NCI-H774 (cell line): ENCODE results near the gene TIMM22.
"Not testable (repeated sequence)": the region's sequence is repeated elsewhere in the genome, so short reads cannot be mapped to it uniquely, and the experiment has no call there.

ENCODE experiments used
- DNase-seq: peaks from one replicate; lab custom pipeline; 2025; lab: John Stamatoyannopoulos, UW

TIMM22 gene

DNA sequence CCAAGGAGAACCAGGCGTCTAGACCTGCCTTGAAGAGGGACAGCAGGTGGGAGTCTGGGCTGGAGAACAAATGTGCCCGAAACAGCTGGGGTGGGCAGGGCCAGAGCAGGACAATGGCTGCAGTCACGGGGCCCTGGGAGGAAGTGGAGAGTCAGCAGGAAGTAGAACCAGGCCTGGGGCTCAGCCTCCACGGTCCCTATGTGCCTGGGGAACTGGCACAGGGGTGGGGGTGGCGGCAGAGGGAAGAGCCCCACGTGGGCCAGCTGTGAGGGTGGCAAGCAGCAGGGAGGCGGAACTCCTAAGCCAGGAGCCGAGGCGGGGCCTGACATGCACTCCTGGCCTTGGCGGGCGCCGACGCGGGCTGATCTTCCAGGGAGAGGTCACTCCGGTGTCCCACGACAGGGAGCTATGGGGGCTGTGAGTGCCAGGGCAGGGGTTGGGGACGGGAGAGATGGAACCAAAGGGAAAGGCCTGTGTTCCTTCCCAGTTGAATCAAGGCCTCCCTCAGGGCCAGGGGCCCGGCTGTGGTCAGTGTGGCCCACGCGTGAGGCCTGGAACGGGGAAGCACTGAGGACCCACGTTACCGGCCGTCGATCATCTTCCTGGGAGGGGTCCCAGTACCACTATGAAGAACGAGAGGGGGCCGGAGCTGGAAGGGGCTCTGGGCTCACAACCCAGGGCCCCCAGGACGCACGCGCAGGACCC, 42.7 kb downstream of the TIMM22 start:
- DNase-seq, result no peak

DNA sequence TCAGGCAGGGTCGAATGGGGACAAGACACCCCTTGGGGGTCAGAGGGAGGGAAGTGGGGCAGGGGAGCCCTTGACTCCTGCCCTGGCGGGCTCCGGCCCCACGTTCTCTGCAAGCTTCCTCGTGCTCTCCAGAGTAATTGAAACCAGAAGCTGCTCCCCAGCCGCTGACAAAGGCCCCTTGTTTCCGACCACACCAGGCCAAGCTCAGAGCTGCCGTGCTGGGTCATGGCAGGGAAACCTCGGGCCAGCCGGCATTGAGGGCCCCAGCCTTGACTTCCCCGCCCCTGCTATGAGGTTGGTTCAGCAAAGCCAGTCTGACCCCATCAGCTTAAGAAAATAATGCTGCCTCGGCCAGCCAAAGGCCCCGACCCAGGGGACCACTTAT, 43.3 kb downstream of the TIMM22 start:
- DNase-seq, result no peak

DNA sequence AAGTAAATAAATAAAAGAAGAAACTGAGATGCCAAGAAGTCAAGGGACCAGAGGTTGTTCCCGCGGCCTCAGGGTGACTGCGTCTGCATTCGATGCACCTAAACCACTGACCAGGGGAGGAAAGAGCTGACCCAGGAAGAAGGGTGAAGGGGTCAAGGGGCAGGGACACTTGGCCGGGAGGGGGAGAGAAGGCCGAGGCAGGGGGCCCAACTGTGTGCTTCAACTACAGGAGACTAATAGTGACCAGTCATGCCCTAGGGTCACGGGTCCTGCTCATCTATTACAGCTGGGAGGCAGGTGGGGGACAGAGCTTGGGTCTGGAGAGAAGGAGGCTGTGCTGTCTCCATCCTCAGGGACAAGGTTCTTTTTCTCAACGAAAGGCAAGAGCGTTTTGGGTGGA, 44.8 kb downstream of the TIMM22 start:
- no peak for DNase-seq

DNA sequence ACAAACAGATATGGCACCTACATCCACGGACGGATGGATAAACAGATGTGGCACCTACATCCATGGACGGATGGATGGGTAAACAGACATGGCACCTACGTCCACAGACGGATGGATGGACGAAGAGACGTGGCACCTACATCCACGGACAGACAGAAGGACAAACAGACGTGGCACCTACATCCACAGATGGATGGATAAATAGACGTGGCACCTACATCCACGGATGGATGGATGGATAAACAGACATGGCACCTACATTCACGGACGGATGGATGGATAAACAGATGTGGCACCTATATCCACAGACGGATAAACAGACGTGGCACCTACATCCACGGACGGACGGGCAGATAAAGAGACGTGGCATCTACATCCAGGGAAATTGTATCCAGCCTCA, 45.6 kb downstream of the TIMM22 start:
- no peak for DNase-seq

DNA sequence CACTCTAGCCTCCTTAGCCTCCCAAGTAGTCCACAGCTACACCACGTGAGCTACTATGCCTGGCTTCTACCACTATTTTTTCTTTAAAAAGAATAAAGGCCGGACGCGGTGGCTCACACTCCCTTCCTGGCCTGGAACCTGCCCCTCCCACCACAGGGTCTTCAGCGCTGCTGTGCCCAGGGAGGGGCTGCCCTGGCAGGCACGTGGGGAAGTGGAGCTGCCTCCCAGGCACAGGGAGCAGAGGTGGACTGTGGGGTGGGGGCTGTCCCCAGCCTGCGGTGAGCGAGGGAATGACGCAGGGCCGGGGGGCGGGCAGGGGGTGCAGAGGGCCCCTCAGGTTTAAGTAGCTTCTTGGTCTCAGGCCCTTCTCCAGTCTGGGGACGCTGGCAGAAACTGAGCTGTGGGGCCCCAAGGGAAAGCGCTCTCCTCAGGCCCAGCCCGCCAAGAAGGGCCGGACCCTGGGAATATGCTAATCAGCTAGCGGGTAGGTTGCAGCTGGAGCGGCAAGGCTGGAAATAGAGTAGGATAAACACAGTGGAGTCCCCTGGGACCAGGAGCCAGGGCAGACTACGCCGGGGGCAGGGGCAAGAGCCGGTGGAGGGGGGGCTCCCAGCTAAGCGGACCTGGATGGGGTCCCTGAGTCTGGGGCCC, 46.8 kb downstream of the TIMM22 start:
- DNase-seq, result no peak

DNA sequence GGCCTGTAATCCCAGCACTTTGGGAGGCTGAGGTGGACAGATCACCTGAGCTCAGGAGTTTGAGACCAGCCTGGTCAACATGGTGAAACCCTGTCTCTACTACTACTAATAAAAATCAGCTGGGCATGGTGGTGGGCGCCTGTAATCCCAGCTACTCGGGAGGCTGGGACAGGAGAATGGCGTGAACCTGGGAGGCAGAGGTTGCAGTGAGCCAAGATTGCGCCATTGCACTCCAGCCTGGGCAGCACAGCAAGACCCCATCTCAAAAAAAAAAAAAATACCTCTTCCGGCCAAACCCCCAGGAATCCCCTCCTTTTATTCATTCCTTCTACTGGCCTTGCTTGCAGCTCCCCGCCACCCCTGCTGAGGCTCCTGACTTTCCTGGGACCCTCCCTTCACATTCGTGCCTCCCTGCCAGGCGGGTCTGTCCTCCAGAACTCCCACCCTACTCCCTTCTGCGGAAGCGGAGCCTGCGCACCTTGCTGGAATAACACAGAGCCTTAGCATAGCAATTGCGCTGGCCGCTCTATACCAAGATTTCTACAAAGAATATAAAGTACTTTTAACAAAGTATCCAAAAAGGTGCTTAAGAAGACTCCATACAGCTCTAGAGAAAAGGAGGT, 47.6 kb downstream of the TIMM22 start:
- DNase-seq, result not testable (repeated sequence)

DNA sequence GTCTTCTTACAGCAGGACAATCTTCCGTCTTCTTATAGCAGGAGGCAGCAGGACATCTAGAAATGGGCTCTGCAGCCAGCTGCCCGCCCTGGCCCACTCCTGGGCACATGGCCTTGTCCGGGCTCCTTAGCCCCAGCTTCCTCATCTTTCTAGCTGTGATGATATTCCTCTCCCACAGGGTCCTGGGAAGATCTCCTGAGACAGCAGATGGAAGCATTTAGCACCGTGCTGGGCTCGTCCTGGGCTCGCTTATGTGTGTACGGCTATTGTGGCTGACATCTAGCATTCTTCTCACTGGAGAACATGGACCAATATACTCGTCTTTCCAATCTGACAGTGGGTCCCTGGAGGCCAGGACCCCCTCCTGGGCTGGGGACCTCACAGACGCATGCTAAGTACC, 48.5 kb downstream of the TIMM22 start:
- DNase-seq, result no peak

DNA sequence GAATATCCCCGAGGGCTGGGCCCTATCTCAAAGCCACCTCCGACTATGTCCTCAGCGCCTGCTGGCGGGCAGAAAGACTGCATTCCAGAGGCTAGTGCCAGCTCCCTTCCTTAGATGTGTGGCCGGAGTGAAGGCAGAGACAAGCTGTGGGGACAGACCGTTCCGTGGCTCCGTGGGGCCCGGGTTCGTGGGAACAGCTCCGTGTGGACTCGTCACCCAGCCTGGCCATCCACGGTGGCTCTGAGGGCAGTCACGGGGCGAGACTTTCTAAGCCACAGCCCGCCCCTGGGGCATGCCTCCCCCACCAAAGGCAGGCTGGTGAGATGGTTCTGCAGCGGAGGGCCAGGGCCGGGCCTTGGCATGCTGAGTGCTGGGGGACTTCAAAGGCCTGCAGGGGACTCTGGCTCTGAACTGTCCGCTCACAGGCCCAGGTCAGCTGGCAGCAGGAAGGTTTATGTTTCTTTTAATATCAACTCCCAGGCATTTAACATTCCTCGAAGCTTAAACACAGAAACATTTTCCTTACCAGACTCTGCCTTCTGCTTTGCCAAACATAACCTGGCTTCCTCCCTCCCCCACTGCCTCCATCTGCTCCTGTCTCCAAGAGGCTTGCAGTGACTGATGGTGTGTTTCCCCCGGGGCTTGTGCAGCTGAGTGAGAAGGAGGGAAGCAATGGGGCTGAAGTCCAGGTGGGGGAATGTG, 50.4 kb downstream of the TIMM22 start:
- DNase-seq, result no peak

DNA sequence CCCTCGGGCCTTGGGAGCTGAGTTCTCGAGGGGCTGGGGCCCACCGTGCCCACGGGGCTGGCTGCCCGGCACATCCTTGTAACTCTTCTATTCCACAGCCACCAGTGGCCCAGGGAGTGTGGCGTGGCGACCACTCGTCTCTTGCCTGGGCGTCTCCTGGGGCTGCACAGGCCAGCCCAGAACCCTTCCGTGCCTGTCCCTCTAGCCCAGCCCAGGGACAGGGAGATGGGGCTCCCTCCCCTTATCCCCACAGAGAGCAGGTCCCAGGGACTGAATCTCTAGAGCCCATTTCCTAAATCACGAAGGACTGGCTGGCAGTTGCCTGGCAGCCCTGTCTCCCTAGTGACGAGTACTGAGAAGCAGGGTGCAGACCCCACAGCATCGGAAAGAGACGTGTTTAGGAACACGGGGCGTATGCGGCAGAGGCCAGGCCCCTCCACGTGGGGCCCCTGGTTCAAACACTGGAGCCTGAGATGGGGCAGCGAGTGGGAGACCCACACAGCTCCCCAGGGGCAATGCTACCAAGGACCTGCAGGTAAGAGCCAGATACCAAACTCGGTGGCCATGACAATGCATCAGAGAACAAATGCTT, 51.0 kb downstream of the TIMM22 start:
- DNase-seq, result no peak

DNA sequence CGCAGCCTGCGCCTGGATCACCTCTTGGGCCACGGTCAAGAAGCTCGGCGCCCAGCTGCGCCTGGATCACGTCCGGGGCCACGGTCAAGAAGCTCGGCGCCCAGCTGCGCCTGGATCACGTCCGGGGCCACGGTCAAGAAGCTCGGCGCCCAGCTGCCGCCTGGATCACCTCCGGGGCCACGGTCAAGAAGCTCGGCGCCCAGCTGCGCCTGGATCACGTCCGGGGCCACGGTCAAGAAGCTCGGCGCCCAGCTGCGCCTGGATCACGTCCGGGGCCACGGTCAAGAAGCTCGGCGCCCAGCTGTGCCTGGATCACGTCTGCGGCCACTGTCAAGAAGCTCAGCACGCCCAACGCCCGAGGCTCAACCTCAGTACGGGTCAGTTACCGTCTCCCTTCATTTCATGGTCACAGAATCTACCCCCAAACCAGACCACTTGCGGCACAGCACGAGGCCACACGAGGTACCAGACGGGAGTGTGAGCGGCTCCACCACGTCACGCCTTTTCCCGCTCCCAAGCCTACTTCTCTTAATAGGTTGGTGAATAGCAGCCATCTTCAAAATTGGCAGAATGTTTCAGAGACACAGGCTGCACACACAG, 51.7 kb downstream of the TIMM22 start:
- DNase-seq, result not testable (repeated sequence)

DNA sequence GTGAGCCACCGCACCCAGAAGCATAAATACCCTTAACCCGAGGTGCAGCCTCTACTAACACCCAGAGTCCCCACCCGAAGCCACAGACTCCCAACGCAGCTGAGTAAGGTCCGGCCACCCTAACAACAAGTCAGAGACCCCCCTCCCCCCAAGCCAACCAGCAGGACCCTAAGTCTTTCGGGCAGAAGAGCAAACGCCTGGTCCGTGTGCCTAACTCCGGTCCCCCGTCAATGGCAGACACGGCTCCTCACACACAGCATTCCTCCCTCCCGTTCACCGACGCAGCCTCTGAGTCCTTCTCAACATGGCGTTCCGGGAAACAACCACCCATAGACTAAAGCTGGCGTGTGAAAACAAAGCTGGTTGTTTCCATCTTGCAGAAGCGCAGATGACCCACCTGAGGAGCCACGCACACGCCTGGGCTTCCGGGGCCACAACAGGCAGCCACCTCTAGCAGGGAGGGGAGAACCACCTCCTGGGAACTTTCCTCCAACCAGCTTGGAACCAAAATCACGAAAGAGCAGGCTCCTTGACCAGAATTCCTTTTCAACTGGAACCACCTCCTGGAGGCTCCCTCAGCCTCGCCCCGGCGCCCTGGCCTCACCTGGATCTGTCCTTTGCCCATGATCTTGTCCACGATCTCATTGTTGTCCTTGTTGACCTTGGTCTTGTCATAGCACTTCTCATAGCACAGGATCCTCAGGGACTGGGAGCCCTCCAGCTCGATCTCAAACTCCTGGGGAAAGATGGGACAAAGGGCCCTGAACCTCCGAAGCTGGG, 52.7 kb downstream of the TIMM22 start:
- no peak for DNase-seq

DNA sequence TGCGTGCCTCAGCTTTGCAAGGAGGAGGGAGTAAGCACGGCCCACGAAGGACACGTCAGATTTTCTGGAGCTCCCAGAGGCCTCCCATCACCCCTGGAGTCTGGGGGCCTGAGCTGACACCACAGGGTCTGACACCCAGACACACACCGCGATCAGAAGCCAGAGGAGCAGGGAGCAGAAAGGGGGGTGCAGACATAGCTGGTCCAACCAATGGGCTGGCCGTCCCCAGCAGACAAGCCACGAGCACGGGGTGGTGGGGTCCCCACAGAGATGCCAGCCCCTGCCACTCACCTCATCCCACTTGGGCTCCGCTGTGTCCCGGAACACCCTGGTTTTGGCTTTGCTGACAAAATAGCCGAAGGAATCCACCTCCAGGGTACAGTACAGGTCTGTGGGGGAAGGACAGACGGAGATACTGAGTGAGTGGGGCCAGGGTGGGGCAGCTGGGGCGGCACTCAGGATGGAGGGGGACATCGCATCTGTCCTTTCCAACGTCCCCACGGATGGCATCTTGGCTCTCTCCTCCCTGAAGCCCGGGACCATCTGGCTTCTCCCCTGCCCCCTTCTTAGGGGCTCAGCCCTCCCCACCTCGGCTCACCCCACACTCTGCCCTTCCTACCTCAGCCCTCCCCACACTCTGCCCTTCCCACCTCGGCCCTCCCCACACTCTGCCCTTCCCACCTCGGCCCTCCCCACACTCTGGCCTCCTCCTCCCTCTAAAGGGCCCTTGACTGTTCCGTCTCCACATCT, 53.5 kb downstream of the TIMM22 start:
- no peak for DNase-seq

DNA sequence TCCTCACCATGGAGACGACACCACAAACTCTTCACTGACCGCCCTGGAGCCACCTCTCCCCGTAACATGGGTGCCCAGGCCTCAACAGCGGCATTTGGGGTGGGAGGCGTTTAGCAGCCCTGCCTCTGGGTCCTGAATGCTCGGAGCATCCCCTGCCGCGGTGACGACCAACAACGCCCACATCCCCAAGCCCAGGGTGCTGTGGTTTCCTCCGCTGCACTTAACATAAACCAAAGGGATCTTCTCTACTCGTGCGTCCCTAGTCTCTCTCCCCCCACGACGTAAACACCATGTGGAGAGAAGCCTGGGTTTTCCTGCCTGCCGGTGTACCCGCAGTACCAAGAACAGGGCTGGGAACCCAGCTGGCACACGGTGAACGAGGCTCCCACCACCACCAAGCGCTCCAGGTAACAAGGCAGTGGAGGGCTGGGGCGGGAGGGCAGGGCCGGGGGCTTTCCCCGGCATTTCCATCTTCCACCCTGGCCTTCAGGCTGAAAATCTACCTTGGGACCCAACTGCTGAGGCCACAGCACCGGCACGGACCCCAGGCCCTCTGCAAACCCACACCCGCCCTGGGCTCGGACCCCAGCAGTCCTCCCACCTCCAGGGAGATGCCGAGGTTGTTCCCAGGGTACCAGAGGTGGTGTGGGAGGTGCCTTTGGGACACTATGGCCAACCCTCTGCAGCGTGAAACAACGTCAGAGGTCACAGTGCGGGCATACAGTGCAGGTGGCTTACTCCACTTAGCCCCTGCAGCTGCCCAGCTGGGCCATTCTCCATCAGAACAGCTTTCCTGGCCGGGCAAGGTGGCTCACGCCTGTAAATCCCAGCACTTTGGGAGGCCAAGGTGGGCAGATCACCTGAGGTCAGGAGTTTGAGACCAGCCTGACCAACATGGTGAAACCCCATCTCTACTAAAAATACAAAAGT, 54.3 kb downstream of the TIMM22 start:
- DNase-seq, result no peak
